ENCODE results near the gene FZR1. TPM values are rescaled to one million over a fixed set of nuclear protein-coding genes. Genes with fewer than 3 reads are reported as not detected.
A peak's percentile ranks its signal among the peaks of the same experiment; 100 is the strongest.

The FZR1 gene
- total and polyA plus RNA-seq, 2 experiments from 2014 or later = 48.6 to 68.5 TPM

- peak; percentile 60 to 96 for DNase-seq (ENCODE audit: low read depth in 1 of 2, low spot score in 1 of 2)
- no peak for TF ChIP-seq CTCF (IDR thresholded peaks at IDR 0.05; ENCODE audit: low read depth, low read length)
- H3K9me3 ChIP-seq (ENCODE audit: low read depth) = no peaks in the 10 kb centered on the region
- no peak overlapping the region for H3K27ac ChIP-seq
- peaks cover 32% of the 10 kb centered on the region for H3K4me1 ChIP-seq (ENCODE audit: low read depth)
- H3K36me3 ChIP-seq = no peaks in the 10 kb centered on the region
- no peak overlapping the region for H3K4me3 ChIP-seq
- peaks cover 39% of the 10 kb centered on the region for H3K27me3 ChIP-seq
These were observed 46.8 kb upstream of the FZR1 start for GRCh38 chr19:3459089-3459881.

- DNase-seq (ENCODE audit: low read depth in 1 of 2, low spot score in 1 of 2) = no peak
- H3K27ac ChIP-seq = no peak overlapping the region
- TF ChIP-seq CTCF (IDR thresholded peaks at IDR 0.05; ENCODE audit: low read depth, low read length) = no peak
- H3K36me3 ChIP-seq = no peaks in the 10 kb centered on the region
- peaks cover 32% of the 10 kb centered on the region for H3K4me1 ChIP-seq (ENCODE audit: low read depth)
- peaks cover 44% of the 10 kb centered on the region for H3K27me3 ChIP-seq
- H3K4me3 ChIP-seq = no peak overlapping the region
- no peaks in the 10 kb centered on the region for H3K9me3 ChIP-seq (ENCODE audit: low read depth)
These were observed 46.0 kb upstream of the FZR1 start for GRCh38 chr19:3459965-3460582.

DNA sequence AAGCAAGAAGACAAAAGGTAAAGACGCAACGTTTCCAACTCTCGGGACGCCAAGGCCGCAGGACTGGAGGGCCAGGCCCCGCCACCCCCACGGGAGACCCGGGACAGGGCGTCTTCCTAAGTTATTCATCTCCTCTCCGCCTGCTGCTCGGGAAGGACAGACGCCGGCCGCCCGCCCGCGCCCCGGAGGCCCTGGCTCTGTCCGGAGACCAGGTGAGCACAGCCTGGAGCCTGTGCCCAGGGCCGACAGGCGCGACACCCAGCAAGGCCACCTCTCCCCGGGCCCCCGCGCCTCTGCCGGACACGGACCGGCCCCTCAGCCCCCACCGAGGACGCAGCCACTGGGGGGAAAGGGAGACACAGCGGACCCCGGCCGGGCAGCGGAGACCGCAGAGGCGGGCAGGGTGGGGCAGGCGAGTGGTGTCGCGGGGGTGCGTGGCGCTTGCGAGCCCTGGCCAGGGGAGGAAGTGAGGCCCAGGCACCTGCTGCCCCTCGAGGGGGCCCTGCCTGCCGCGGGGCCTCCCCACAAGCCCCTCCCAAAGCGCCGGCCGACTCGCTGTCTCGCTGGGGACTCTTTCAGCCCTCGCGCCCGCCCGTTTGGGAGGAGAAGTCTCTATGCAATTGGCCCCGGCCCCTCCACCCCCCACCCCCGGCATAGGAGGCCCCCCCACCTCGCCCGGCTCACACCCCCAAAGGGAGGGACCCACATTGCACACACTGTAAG is 43.0 kb upstream of the FZR1 start:
- Histone ChIP-seq H3K4me1 (ENCODE audit: low read depth) (peaks cover 26% of the 10 kb centered on the region), H3K36me3 (no peaks in the 10 kb centered on the region), H3K9me3 (ENCODE audit: low read depth) (no peaks in the 10 kb centered on the region), H3K4me3 (no peak overlapping the region), H3K27me3 (peaks cover 44% of the 10 kb centered on the region), H3K27ac (no peak overlapping the region)
- no peak for TF ChIP-seq CTCF (IDR thresholded peaks at IDR 0.05; ENCODE audit: low read depth, low read length)
- no peak for DNase-seq (ENCODE audit: low read depth in 1 of 2, low spot score in 1 of 2)

- peaks cover 44% of the 10 kb centered on the region for H3K27me3 ChIP-seq
- peaks cover 18% of the 10 kb centered on the region for H3K4me1 ChIP-seq (ENCODE audit: low read depth)
- no peak for DNase-seq (ENCODE audit: low read depth in 1 of 2, low spot score in 1 of 2)
- no peak for TF ChIP-seq CTCF (IDR thresholded peaks at IDR 0.05; ENCODE audit: low read depth, low read length)
- no peaks in the 10 kb centered on the region for H3K9me3 ChIP-seq (ENCODE audit: low read depth)
- no peak overlapping the region for H3K4me3 ChIP-seq
- no peaks in the 10 kb centered on the region for H3K36me3 ChIP-seq
- H3K27ac ChIP-seq = no peak overlapping the region
These were observed 42.2 kb upstream of the FZR1 start for GRCh38 chr19:3463714-3464586.

Data from cardiac muscle cell (in vitro differentiated cells and primary cell).